ENCODE data around the gene PCNA. TPM values are rescaled to one million over a fixed set of nuclear protein-coding genes. Genes with fewer than 3 reads are reported as not detected.
A peak's percentile ranks its signal among the peaks of the same experiment; 100 is the strongest.

PCNA gene
- polyA plus RNA-seq, 2 of the 4 experiments (the other 2 are of a cell fraction) = 445 to 450 TPM

DNA sequence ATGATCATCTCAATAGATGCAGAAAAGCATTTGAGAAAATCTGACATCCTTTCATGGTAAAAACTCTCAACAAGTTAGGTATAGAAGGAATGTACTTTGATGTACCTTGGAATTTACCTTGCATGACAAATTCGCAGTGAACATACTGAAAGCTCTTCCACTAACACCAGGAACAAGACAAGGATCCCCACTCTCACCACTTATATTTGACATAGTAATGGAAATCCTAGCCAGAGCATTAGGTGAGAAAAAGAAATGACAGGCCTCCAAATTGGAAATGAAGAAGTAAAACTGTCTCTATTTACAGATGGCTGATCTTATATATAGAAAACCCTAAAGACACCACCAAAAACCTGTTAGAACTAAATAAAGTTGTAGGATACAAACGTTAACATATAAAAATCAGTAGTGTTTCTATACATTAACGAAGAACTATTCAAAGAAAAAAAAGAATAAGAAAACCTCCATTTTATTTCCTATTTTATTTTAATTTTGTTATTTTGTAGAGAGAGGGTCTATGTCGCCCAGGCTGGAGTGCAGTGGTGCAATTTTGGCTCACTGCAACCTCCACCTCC, 26.9 kb downstream of the PCNA start:
- ChIA-PET POLR2A (interaction anchor here (1.6 kb wide), 1 partner anchor 19 kb away, joined by 4 read pairs; no protein-coding TSS in a partner anchor), CTCF (interaction anchor here (2.8 to 3.7 kb wide), 2 partner anchors 8 to 12 kb away, joined by 20 to 33 read pairs; no protein-coding TSS in a partner anchor)
- DNase-seq (ENCODE audit: low read depth in 1 of 2, low spot score in 1 of 2) (no peak), FAIRE-seq (peak; percentile 61), ATAC-seq (no peak)
- no peak overlapping the region for H3K4me2 ChIP-seq
- H3K4me3 ChIP-seq = no peak overlapping the region
- WGBS (ENCODE audit: missing lambda C conversion rate) = 88% methylated on average over 4 of the region's 4 CpGs
- H3K27ac ChIP-seq = no peak overlapping the region
- TF ChIP-seq HOXB5 (CRISPR knock-in tag; IDR thresholded peaks at IDR 0.05) (no peak), KDM5A (IDR thresholded peaks at IDR 0.05) (no peak), JUN (IDR thresholded peaks at IDR 0.05) (no peak), POLR2A (IDR thresholded peaks at IDR 0.05; ENCODE audit: low read length) (no peak), GATA3 (IDR thresholded peaks at IDR 0.05; ENCODE audit: borderline replicate concordance) (no peak), NFE2L2 (conservative IDR thresholded peaks at IDR 0.05; ENCODE audit: low read length) (no peak), HOXB13 (CRISPR knock-in tag; IDR thresholded peaks at IDR 0.05; ENCODE audit: low read depth) (no peak)
- TF ChIP-seq, protein P1, sequence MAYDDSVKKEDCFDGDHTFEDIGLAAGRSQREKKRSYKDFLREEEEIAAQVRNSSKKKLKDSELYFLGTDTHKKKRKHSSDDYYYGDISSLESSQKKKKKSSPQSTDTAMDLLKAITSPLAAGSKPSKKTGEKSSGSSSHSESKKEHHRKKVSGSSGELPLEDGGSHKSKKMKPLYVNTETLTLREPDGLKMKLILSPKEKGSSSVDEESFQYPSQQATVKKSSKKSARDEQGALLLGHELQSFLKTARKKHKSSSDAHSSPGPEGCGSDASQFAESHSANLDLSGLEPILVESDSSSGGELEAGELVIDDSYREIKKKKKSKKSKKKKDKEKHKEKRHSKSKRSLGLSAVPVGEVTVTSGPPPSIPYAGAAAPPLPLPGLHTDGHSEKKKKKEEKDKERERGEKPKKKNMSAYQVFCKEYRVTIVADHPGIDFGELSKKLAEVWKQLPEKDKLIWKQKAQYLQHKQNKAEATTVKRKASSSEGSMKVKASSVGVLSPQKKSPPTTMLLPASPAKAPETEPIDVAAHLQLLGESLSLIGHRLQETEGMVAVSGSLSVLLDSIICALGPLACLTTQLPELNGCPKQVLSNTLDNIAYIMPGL (CRISPR knock-in tag; IDR thresholded peaks at IDR 0.05; ENCODE audit: borderline replicate concordance) = no peak
- TF ChIP-seq, protein P2, sequence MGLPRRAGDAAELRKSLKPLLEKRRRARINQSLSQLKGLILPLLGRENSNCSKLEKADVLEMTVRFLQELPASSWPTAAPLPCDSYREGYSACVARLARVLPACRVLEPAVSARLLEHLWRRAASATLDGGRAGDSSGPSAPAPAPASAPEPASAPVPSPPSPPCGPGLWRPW (IDR thresholded peaks at IDR 0.05) = no peak
- TF ChIP-seq, protein P3, sequence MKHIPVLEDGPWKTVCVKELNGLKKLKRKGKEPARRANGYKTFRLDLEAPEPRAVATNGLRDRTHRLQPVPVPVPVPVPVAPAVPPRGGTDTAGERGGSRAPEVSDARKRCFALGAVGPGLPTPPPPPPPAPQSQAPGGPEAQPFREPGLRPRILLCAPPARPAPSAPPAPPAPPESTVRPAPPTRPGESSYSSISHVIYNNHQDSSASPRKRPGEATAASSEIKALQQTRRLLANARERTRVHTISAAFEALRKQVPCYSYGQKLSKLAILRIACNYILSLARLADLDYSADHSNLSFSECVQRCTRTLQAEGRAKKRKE (CRISPR knock-in tag; IDR thresholded peaks at IDR 0.05; ENCODE audit: low read depth) = no peak
- TF ChIP-seq, protein P4, sequence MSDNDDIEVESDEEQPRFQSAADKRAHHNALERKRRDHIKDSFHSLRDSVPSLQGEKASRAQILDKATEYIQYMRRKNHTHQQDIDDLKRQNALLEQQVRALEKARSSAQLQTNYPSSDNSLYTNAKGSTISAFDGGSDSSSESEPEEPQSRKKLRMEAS (IDR thresholded peaks at IDR 0.05) = no peak
- TF ChIP-seq, protein P5, sequence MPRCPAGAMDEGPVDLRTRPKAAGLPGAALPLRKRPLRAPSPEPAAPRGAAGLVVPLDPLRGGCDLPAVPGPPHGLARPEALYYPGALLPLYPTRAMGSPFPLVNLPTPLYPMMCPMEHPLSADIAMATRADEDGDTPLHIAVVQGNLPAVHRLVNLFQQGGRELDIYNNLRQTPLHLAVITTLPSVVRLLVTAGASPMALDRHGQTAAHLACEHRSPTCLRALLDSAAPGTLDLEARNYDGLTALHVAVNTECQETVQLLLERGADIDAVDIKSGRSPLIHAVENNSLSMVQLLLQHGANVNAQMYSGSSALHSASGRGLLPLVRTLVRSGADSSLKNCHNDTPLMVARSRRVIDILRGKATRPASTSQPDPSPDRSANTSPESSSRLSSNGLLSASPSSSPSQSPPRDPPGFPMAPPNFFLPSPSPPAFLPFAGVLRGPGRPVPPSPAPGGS (IDR thresholded peaks at IDR 0.05) = no peak
- no peaks in the 10 kb centered on the region for H3K9me3 ChIP-seq
- H3K4me1 ChIP-seq = no peaks in the 10 kb centered on the region

DNA sequence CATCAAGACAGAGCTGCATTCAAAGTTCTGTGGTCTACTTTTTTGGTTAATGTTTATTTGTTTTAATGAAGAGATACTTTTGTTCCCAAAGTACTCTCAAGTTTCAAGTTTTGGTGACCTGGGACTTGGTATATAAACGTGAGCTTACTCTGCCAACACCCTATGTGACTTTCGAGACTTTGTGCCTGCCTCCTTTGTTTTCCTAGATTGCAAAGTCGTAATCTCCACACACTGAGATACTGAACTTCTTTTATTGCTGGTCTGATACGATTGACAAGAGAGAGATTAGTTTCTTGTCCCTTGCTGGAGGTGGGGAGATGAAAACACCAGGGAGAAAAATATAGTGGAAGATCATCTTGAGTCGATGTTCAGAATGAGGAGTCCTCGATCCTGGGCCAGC, 27.9 kb downstream of the PCNA start:
- FAIRE-seq (peak; percentile 65), ATAC-seq (no peak), DNase-seq (ENCODE audit: low read depth in 1 of 2, low spot score in 1 of 2) (no peak)
- POLR2A ChIA-PET = interaction anchor here (0.8 kb wide), 1 partner anchor 12 kb away, joined by 4 read pairs; no protein-coding TSS in a partner anchor
- Histone ChIP-seq H3K9me3 (no peaks in the 10 kb centered on the region), H3K27ac (no peak overlapping the region), H3K4me3 (no peak overlapping the region), H3K4me1 (no peaks in the 10 kb centered on the region), H3K4me2 (no peak overlapping the region)
- TF ChIP-seq EHF (CRISPR knock-in tag; IDR thresholded peaks at IDR 0.05) (no peak), RAD21 (conservative IDR thresholded peaks at IDR 0.05 in 1 of 2, IDR thresholded peaks at IDR 0.05 in 1 of 2) (no peak), CHD4 (IDR thresholded peaks at IDR 0.05; ENCODE audit: borderline replicate concordance) (no peak), SMC3 (IDR thresholded peaks at IDR 0.05) (no peak), GATA3 (IDR thresholded peaks at IDR 0.05; ENCODE audit: borderline replicate concordance) (no peak)
- TF ChIP-seq, protein P6, sequence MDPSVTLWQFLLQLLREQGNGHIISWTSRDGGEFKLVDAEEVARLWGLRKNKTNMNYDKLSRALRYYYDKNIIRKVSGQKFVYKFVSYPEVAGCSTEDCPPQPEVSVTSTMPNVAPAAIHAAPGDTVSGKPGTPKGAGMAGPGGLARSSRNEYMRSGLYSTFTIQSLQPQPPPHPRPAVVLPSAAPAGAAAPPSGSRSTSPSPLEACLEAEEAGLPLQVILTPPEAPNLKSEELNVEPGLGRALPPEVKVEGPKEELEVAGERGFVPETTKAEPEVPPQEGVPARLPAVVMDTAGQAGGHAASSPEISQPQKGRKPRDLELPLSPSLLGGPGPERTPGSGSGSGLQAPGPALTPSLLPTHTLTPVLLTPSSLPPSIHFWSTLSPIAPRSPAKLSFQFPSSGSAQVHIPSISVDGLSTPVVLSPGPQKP (IDR thresholded peaks at IDR 0.05; ENCODE audit: low read depth, low read length) = no peak
- CTCF ChIA-PET = interaction anchor here (0.8 to 2.8 kb wide), 5 partner anchors 9 to 351 kb away, joined by 3 to 33 read pairs (median 3); no protein-coding TSS in a partner anchor
- 89% methylated on average over 6 of the region's 6 CpGs for WGBS (ENCODE audit: missing lambda C conversion rate)

DNA sequence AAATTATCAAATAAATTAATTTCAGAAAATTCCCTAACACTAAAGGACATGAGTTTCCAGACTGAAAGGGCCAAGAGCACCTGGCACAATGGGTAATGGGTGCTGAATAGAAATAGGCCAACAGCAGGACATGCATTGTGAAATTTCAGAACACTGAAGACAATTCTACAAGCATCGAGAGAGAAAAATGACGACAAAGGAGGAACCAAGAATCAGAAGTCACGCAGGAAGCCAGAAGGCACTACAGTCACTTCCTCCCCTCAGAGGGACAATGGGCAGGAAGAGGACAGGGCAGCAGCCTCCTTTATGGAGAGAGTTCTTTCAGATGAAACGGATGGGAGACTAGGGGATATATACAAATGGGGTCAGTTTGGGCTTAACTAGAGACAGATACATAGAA, 29.6 kb downstream of the PCNA start:
- ATAC-seq (no peak; a peak in 1 of 6 replicates), FAIRE-seq (no peak), DNase-seq (ENCODE audit: low read depth in 1 of 2, low spot score in 1 of 2) (no peak)
- 88% methylated on average over 4 of the region's 4 CpGs for WGBS (ENCODE audit: missing lambda C conversion rate)
- Histone ChIP-seq H3K4me3 (no peak overlapping the region), H3K27ac (no peak overlapping the region), H3K4me2 (no peak overlapping the region), H3K9me3 (no peaks in the 10 kb centered on the region), H3K4me1 (no peaks in the 10 kb centered on the region)
- POLR2A ChIA-PET = no interaction called here
- CTCF ChIA-PET = no interaction called here
- TF ChIP-seq TP53 (CRISPR knock-in tag; IDR thresholded peaks at IDR 0.05) (no peak), BHLHE40 (IDR thresholded peaks at IDR 0.05; ENCODE audit: low read depth, low read length) (no peak), CHD2 (IDR thresholded peaks at IDR 0.05; ENCODE audit: low read length, partially characterized antibody) (no peak)

All from A549 (cell line).